ENCODE data around the gene TRAK2.
"Not testable (repeated sequence)": the region's sequence is repeated elsewhere in the genome, so short reads cannot be mapped to it uniquely, and the experiment has no call there.

The TRAK2 gene

GRCh38 chr2:201451292-201452057 is at the start of gene TRAK2, which contains the start of gene STRADB:
TRAK2 (minus strand) TSS chr2:201451458; CDS start chr2:201420507, 30,951 bp downstream.
STRADB (plus strand) TSS chr2:201451740; CDS start chr2:201454841, 3,101 bp downstream.
- peak within 1 kb of the TSS; percentile 92 for H3K9ac ChIP-seq (ENCODE audit: low read depth, low read length)
- H3K36me3 ChIP-seq (ENCODE audit: insufficient read depth, low read length), result no peaks in the 10 kb centered on the region
- 0 out of 2 replicates have a peak, but pooled peaks cover 4% of the 10 kb centered on the region for H3K4me1 ChIP-seq (ENCODE audit: insufficient read depth, low read length)
- no peaks in the 10 kb centered on the region for H3K9me3 ChIP-seq (ENCODE audit: control insufficient read depth, insufficient read depth, low read length)

GRCh38 chr2:201500534-201500933 is 49.3 kb upstream of the TRAK2 start:
- Histone ChIP-seq H3K36me3 (ENCODE audit: insufficient read depth, low read length) (no peaks in the 10 kb centered on the region), H3K4me1 (ENCODE audit: insufficient read depth, low read length) (no peaks in the 10 kb centered on the region), H3K9ac (ENCODE audit: low read depth, low read length) (no peak overlapping the region), H3K9me3 (ENCODE audit: control insufficient read depth, insufficient read depth, low read length) (peaks cover 13% of the 10 kb centered on the region)

- H3K36me3 ChIP-seq (ENCODE audit: insufficient read depth, low read length), result no peaks in the 10 kb centered on the region
- H3K9me3 ChIP-seq (ENCODE audit: control insufficient read depth, insufficient read depth, low read length), result peaks cover 3% of the 10 kb centered on the region; the same call in 1 of the 2 replicates
- H3K9ac ChIP-seq (ENCODE audit: low read depth, low read length), result no peak overlapping the region
- no peaks in the 10 kb centered on the region for H3K4me1 ChIP-seq (ENCODE audit: insufficient read depth, low read length)
These were observed 45.5 kb upstream of the TRAK2 start for GRCh38 chr2:201496785-201497184.

GRCh38 chr2:201490291-201490690 is 39.0 kb upstream of the TRAK2 start:
- Histone ChIP-seq H3K4me1 (ENCODE audit: insufficient read depth, low read length) (no peaks in the 10 kb centered on the region), H3K9me3 (ENCODE audit: control insufficient read depth, insufficient read depth, low read length) (no peaks in the 10 kb centered on the region), H3K36me3 (ENCODE audit: insufficient read depth, low read length) (no peaks in the 10 kb centered on the region), H3K9ac (ENCODE audit: low read depth, low read length) (no peak overlapping the region)

- no peaks in the 10 kb centered on the region for H3K9me3 ChIP-seq (ENCODE audit: control insufficient read depth, insufficient read depth, low read length)
- peaks cover 4% of the 10 kb centered on the region; the same call in 1 of the 2 replicates for H3K4me1 ChIP-seq (ENCODE audit: insufficient read depth, low read length)
- no peaks in the 10 kb centered on the region for H3K36me3 ChIP-seq (ENCODE audit: insufficient read depth, low read length)
- H3K9ac ChIP-seq (ENCODE audit: low read depth, low read length), result no peak overlapping the region
These were observed 33.5 kb upstream of the TRAK2 start for GRCh38 chr2:201484805-201485204.

GRCh38 chr2:201483758-201484157 is 32.5 kb upstream of the TRAK2 start:
- not testable (repeated sequence) for H3K9ac ChIP-seq (ENCODE audit: low read depth, low read length); H3K9me3 ChIP-seq (ENCODE audit: control insufficient read depth, insufficient read depth, low read length); H3K36me3 ChIP-seq (ENCODE audit: insufficient read depth, low read length); H3K4me1 ChIP-seq (ENCODE audit: insufficient read depth, low read length)

- H3K9me3 ChIP-seq (ENCODE audit: control insufficient read depth, insufficient read depth, low read length), result no peaks in the 10 kb centered on the region
- H3K36me3 ChIP-seq (ENCODE audit: insufficient read depth, low read length), result peaks cover 1% of the 10 kb centered on the region; the same call in 1 of the 2 replicates
- no peak overlapping the region for H3K9ac ChIP-seq (ENCODE audit: low read depth, low read length)
- H3K4me1 ChIP-seq (ENCODE audit: insufficient read depth, low read length), result peaks cover 4% of the 10 kb centered on the region; the same call in 1 of the 2 replicates
These were observed 32.1 kb upstream of the TRAK2 start for GRCh38 chr2:201483342-201483741.

GRCh38 chr2:201482543-201482942 is 31.3 kb upstream of the TRAK2 start:
- no peaks in the 10 kb centered on the region for H3K9me3 ChIP-seq (ENCODE audit: control insufficient read depth, insufficient read depth, low read length)
- H3K4me1 ChIP-seq (ENCODE audit: insufficient read depth, low read length), result peaks cover 4% of the 10 kb centered on the region; the same call in 1 of the 2 replicates
- peaks cover 3% of the 10 kb centered on the region; the same call in 1 of the 2 replicates for H3K36me3 ChIP-seq (ENCODE audit: insufficient read depth, low read length)
- H3K9ac ChIP-seq (ENCODE audit: low read depth, low read length), result no peak overlapping the region

GRCh38 chr2:201472411-201472810 is 21.2 kb upstream of the TRAK2 start:
- Histone ChIP-seq H3K9ac (ENCODE audit: low read depth, low read length) (no peak overlapping the region), H3K36me3 (ENCODE audit: insufficient read depth, low read length) (0 out of 2 replicates have a peak, but pooled peaks cover 4% of the 10 kb centered on the region), H3K4me1 (ENCODE audit: insufficient read depth, low read length) (peaks cover 4% of the 10 kb centered on the region; the same call in 1 of the 2 replicates), H3K9me3 (ENCODE audit: control insufficient read depth, insufficient read depth, low read length) (no peaks in the 10 kb centered on the region)

- Histone ChIP-seq H3K9me3 (ENCODE audit: control insufficient read depth, insufficient read depth, low read length) (no peaks in the 10 kb centered on the region), H3K36me3 (ENCODE audit: insufficient read depth, low read length) (0 out of 2 replicates have a peak, but pooled peaks cover 4% of the 10 kb centered on the region), H3K4me1 (ENCODE audit: insufficient read depth, low read length) (peaks cover 4% of the 10 kb centered on the region; the same call in 1 of the 2 replicates), H3K9ac (ENCODE audit: low read depth, low read length) (no peak overlapping the region)
These were observed 20.6 kb upstream of the TRAK2 start for GRCh38 chr2:201471732-201472393.

GRCh38 chr2:201470821-201471731 is 19.8 kb upstream of the TRAK2 start:
- Histone ChIP-seq H3K9me3 (ENCODE audit: control insufficient read depth, insufficient read depth, low read length) (no peaks in the 10 kb centered on the region), H3K4me1 (ENCODE audit: insufficient read depth, low read length) (peaks cover 8% of the 10 kb centered on the region; the same call in 1 of the 2 replicates), H3K9ac (ENCODE audit: low read depth, low read length) (no peak overlapping the region; the same call in 1 of the 2 replicates), H3K36me3 (ENCODE audit: insufficient read depth, low read length) (0 out of 2 replicates have a peak, but pooled peaks cover 4% of the 10 kb centered on the region)

- Histone ChIP-seq H3K9me3 (ENCODE audit: control insufficient read depth, insufficient read depth, low read length) (no peaks in the 10 kb centered on the region), H3K4me1 (ENCODE audit: insufficient read depth, low read length) (peaks cover 10% of the 10 kb centered on the region; the same call in 1 of the 2 replicates), H3K36me3 (ENCODE audit: insufficient read depth, low read length) (no peaks in the 10 kb centered on the region), H3K9ac (ENCODE audit: low read depth, low read length) (no peak overlapping the region)
These were observed 16.4 kb upstream of the TRAK2 start for GRCh38 chr2:201467666-201468065.

GRCh38 chr2:201466050-201466675 is 14.9 kb upstream of the TRAK2 start:
- H3K4me1 ChIP-seq (ENCODE audit: insufficient read depth, low read length), result peaks cover 10% of the 10 kb centered on the region; the same call in 1 of the 2 replicates
- no peak overlapping the region for H3K9ac ChIP-seq (ENCODE audit: low read depth, low read length)
- H3K36me3 ChIP-seq (ENCODE audit: insufficient read depth, low read length), result no peaks in the 10 kb centered on the region
- H3K9me3 ChIP-seq (ENCODE audit: control insufficient read depth, insufficient read depth, low read length), result no peaks in the 10 kb centered on the region
